GM19463 (cell line): Measurements from ENCODE around the gene TRIO.

ENCODE experiments used
- ATAC-seq: cut with Tn5 transposase; IDR thresholded peaks from one replicate; pipeline ENCODE4 v1.9.1; 2021; ENCODE audit warnings: mild to moderate bottlenecking, moderate library complexity; ENCODE audit not compliant: unreplicated experiment

Gene TRIO

DNA sequence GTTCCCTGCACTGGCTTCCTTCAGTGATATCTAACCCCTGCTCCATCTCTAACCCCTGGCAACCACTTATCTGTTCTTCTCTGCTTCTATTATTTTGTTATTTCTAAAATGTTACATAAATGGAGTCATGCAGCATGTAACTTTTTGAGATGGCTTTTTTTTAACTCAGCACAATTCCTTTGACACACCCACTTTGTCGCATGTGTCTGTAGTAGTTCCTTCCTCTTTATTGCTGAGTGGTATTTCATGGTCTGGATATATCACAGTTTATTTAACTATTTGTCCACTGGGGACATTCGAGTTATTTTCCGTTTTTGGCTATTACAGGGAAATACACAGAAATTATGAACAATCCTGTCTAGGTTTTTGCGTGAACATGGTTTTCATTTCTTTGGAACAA is 200.2 kb downstream of the TRIO start:
- ATAC-seq: no peak

DNA sequence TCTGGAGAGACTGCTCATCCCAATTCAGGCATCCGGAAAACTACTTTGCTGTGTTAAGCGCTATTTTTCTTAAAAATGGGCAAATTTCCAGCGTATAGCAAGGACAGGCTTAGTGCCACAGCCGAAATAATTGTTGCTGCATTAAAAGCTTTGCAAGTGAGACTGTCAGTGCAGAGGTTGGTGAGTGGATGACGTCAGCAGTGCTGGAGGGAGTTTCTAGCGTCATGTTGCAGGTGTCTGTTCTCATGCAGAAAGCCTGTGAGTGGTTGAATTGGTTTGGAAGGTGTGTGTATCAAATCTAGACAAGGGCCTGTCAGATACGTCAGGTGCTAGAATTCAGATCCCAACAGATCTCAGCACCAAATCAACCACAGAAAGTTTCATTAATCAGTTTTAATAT is 204.4 kb downstream of the TRIO start:
- no peak for ATAC-seq

GRCh38 chr5:14348142-14348541 is 205.0 kb downstream of the TRIO start:
- ATAC-seq: no peak

DNA sequence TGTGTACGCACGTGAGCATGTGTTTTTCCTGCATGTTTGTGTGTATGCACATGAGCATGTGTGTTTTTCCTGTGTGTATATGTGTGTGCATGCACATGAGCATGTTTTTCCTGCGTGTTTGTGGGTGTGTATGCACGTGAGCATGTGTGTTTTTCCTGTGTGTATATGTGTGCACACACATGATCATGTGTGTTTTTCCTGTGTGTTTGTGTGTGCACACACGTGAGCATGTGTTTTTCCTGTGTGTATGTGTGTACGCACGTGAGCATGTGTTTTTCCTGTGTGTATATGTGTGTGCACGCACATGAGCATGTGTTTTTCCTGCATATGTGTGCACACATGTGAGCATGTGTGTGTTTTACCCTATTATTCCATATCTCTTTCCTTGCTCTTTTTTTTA is 205.9 kb downstream of the TRIO start:
- ATAC-seq: no peak

DNA sequence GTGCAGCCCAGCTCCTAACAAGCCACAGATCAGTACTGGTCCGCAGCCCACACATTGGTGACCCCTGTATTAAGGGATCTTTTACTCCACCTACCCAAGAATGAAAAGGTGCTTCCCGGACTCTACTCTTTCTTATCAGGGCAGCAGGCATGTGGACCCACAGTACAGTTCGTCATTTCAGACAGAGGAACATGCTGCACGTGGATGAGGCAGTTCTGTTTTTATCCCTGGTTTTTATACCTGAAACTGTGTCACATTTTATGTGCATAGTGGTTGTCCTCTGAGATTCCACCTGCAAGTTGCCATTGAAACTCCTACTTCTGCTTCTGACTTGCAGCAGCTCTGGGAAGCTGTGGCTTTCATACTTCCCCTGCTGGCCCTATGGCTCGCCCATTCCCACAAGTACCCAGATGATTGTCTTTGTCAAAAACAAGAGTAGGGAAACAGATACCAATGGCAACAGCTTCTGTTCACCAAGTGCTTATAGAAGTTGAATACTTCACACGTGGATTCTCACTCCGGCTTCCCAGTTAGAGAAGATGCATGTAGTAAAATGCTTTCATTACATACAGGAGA is 208.0 kb downstream of the TRIO start:
- no peak for ATAC-seq

GRCh38 chr5:14351845-14352712 is 208.9 kb downstream of the TRIO start:
- peak; percentile 89 for ATAC-seq

DNA sequence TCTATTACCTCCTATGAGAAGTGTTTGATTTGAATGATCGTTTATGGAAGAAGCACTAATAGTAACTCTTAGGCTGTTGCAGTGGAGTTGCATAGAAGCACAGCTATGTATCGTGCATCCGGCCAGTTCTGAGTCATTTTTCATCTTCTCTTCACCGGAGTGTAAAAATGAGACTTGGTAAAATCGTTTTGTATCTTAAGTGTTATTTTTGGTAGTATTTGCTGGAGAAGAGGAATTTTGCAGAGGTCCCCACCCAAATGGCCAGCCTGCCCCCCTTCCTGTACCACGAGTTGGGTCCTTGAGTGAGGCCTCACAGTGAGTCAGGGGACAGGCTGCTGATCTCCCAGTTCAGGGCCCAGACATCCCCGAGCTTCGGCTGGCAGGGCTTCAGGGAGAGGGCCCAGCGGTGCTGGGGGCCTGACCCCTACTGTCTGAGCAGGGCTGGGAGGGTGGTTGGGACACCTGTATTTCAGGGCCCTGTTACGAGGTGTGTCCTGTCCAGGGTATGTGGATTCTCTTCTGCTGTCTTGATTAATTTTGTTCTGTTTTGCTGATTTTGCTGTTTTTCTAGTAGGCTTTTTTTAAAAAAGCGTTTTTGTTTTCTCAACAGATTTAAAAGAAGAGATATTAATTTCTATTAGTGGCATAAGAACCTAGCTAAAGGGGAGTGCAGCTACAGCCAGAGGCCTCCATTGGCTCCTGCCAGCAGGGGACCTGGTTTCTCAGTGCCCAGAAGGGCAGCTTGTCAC is 210.8 kb downstream of the TRIO start:
- ATAC-seq: no peak

- no peak for ATAC-seq
Measured at GRCh38 chr5:14355391-14355790, 212.2 kb downstream of the TRIO start.

GRCh38 chr5:14356305-14356704 is 213.2 kb downstream of the TRIO start:
- ATAC-seq: peak; percentile 46

DNA sequence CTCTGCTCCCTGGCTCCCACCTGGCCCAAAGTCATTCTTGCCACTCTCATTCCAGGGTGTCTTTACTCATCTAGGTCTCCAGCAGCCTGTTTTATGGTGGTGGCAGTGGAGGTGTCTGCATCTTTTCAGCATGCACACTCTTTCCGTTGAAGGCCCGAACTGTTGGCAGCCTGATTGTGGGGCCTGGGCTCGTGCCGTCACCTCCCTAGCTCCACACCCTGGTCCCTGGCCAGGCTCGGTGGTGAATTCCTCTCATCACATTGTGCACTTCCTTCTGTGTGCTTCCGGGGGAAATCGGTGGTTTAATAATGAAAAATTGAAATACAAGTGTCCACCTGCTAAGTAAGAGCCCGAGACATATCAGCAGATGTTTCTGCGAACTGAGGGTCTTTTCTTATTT is 214.3 kb downstream of the TRIO start:
- no peak for ATAC-seq

GRCh38 chr5:14357851-14358250 is 214.7 kb downstream of the TRIO start:
- no peak for ATAC-seq

- no peak for ATAC-seq
Measured at GRCh38 chr5:14358536-14358935, 215.4 kb downstream of the TRIO start.

GRCh38 chr5:14359069-14360043 is 216.2 kb downstream of the TRIO start:
- no peak for ATAC-seq

DNA sequence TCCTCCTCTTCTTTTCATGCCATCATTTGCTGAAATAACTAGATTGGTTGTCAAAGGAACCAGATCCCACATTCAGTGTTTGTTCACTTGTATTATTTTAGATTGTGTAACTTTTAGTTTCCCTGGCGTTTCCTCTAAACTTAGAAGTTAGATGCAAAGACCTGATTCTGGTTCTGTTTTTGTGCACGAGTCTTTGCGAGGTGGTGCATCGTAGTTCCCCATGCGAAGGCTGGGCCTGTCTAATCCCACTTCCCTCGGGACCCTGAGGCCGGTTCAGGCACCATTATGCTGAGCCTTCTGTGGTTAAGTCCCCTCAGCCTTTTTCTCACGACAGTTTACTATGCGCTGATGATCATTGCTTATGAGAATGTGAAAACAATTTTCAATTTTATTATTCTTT is 219.3 kb downstream of the TRIO start:
- no peak for ATAC-seq

DNA sequence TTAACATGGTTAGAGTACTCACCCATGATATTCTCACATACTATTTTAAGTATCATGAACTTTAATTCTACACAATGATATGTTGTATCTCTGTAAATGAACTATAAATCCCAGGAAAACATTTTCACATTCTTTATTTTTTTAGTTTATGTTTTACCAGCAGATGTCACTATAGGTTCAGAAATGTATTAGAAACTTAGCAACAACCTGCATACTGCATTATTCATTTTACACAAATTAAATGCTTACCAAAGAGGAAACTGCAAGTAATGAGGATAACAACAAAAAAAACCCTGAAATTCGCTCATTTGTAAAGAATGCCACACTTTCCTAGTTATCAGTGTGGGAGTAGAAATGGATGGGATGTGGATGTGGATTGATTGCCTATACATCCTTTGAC is 221.0 kb downstream of the TRIO start:
- no peak for ATAC-seq

- no peak for ATAC-seq
Measured at GRCh38 chr5:14364576-14365472, 221.7 kb downstream of the TRIO start.

DNA sequence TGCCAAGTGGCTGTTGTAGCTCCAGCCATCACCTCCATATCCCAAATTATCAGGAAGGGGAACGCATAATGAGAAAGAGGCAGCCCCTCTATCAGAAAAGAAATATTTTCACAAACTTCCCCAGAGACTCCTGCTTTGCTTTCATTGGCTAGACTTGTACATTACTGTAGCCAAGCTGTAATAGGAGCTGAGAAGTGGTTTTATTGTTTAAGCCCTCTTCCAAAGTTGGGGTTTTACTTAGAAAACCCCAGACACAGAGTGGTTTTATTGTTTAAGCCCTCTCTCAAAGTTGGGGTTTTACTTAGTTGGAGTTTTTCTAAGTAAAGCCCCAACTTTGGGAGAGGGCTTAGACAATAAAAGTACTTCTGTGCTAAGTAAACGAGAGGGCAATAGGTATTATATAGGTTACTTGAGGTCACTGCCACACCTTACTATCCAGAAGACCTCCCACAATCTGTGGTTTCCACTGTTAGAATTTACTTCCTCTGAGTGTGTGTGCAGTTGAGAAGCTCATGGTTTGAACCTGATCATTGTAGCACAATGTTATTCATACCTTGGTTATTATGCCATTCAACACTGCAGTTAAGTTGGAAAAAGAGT is 222.8 kb downstream of the TRIO start:
- peak; percentile 58 for ATAC-seq

- no peak for ATAC-seq
Measured at GRCh38 chr5:14366763-14367162, 223.6 kb downstream of the TRIO start.

- ATAC-seq: no peak
Measured at GRCh38 chr5:14367364-14367763, 224.2 kb downstream of the TRIO start.
